T-helper 1 cell treated with Interleukin-12 subunit alpha and Interleukin-12 subunit beta and Interleukin-4 antibody, amounts not matched to agents 30 μg/mL and 1 μg/mL, for 36 hours (primary cell): Measurements from ENCODE around the gene VASH1.

Source experiments
- H3K27ac Mint-ChIP-seq: one replicate; pipeline ENCODE4 v1.8.0; 2021; ENCODE audit warnings: mild to moderate bottlenecking, mixed read lengths
- H3K27me3 Mint-ChIP-seq: one replicate; pipeline ENCODE4 v1.8.0; 2021; ENCODE audit warnings: low read depth, mixed read lengths
- H3K36me3 Mint-ChIP-seq: one replicate; pipeline ENCODE4 v1.8.0; 2021; ENCODE audit warnings: low read depth, mixed read lengths
- H3K4me1 Mint-ChIP-seq: one replicate; pipeline ENCODE4 v1.8.0; 2021; ENCODE audit warnings: low read depth, mixed read lengths
- H3K4me3 Mint-ChIP-seq: one replicate; pipeline ENCODE4 v1.8.0; 2021; ENCODE audit warnings: mild to moderate bottlenecking, moderate library complexity, mixed read lengths
- H3K9me3 Mint-ChIP-seq: one replicate; pipeline ENCODE4 v1.8.0; 2021; ENCODE audit warnings: mixed read lengths

Gene VASH1

GRCh38 chr14:76773188-76773885 is 12.1 kb downstream of the VASH1 start:
- H3K4me1 Mint-ChIP-seq = peaks cover 16% of the 10 kb centered on the region
- H3K4me3 Mint-ChIP-seq = no peak overlapping the region
- H3K36me3 Mint-ChIP-seq = no peaks in the 10 kb centered on the region
- no peaks in the 10 kb centered on the region for H3K9me3 Mint-ChIP-seq
- H3K27ac Mint-ChIP-seq = no peak overlapping the region
- no peaks in the 10 kb centered on the region for H3K27me3 Mint-ChIP-seq

DNA sequence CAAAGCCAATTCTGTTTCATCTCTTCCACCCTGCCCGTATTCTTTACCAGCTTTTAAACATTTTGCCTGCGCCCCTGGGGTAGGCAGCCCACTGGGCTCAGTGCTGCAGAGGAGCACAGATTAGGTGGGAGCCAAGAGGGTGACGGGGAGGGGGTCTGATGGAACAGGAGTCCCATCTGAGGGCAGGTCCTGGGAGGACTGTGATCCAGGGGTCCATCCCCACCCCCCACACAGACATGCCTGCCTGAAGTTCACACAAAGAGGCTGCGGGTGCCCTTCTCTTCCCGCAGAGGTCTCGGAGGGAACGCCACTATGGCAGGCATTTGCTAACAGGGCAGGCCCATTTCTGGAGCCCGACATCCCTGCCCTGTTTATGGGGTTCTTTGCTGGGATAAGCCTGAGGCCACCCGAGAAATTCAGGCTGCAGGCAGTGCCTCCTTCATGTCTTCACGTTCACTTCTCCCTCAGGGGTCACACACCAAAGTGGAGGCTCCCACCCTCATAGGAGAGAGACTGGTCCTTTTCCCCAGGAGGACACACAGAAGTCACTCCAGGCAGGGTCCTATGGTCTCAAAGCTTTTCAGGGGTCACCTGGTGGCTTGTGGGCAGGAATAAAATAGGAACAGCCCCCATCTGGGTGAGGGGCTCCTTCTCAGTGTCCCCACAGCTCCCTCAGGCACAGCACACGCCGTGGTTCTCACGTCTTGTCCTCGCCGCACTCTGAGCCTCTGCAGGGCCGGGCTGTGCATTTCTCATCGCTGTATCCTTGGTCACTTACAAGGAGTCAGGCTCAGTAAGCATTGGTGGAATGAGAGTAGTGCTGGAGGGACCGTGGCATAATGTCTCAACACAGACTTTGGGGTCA is 12.9 kb downstream of the VASH1 start:
- H3K9me3 Mint-ChIP-seq = no peaks in the 10 kb centered on the region
- H3K27ac Mint-ChIP-seq = no peak overlapping the region
- H3K4me3 Mint-ChIP-seq = no peak overlapping the region
- H3K4me1 Mint-ChIP-seq = peaks cover 9% of the 10 kb centered on the region
- H3K36me3 Mint-ChIP-seq = no peaks in the 10 kb centered on the region
- H3K27me3 Mint-ChIP-seq = no peaks in the 10 kb centered on the region

DNA sequence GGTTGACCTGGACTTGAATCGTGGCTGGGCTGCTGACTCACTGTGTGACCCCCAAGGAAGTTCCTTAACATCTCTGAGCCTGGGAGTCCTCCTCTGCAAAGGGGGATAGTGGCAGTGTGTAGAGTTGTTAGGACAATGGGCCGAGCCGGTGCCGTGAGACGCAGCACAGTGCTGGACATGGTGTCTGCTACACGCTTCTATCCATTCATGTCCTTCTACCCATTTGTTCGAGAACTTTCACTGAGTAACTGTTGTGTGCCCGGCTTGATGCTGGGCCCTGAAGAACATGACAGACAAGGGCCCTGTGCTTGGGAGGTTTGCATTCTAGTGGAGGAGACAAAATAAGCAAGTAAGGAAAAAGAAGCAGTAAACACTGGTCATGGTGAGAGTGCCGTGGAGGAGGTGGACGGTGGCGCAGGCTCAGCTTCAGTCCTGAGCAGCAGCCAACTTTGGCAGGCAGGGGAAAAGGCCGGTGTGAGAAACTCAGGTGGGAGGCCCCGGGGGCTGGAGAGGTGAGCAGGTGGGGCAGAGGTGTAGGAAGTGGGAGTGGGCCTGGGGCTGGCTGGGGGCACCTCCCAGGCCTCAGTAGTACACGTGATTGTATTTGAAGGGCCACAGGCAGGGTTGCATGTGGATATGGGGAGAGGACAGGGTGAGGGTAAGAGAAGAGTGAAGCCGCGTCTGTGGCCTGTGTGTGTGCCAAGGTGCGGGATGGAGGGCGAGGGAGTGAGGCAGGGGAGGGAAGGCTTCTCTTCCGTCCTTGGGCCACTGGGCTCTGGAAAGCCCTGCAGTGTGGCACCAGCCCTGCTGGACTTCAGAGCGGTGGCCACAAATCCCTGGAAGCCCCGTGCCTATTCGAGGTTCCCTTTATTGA is 13.8 kb downstream of the VASH1 start:
- Mint-ChIP-seq H3K4me3 (no peak overlapping the region), H3K27ac (peak overlapping the region; percentile 37), H3K27me3 (no peaks in the 10 kb centered on the region), H3K36me3 (peaks cover 1% of the 10 kb centered on the region), H3K9me3 (no peaks in the 10 kb centered on the region), H3K4me1 (peaks cover 5% of the 10 kb centered on the region)

- no peaks in the 10 kb centered on the region for H3K27me3 Mint-ChIP-seq
- H3K4me1 Mint-ChIP-seq = peaks cover 5% of the 10 kb centered on the region
- no peak overlapping the region for H3K4me3 Mint-ChIP-seq
- no peak overlapping the region for H3K27ac Mint-ChIP-seq
- no peaks in the 10 kb centered on the region for H3K9me3 Mint-ChIP-seq
- H3K36me3 Mint-ChIP-seq = peaks cover 5% of the 10 kb centered on the region
These were observed 14.6 kb downstream of the VASH1 start for GRCh38 chr14:76775695-76776427.

- no peaks in the 10 kb centered on the region for H3K9me3 Mint-ChIP-seq
- H3K27me3 Mint-ChIP-seq = no peaks in the 10 kb centered on the region
- peaks cover 8% of the 10 kb centered on the region for H3K4me1 Mint-ChIP-seq
- no peak overlapping the region for H3K4me3 Mint-ChIP-seq
- H3K36me3 Mint-ChIP-seq = peaks cover 5% of the 10 kb centered on the region
- no peak overlapping the region for H3K27ac Mint-ChIP-seq
These were observed 15.4 kb downstream of the VASH1 start for GRCh38 chr14:76776428-76777251.

DNA sequence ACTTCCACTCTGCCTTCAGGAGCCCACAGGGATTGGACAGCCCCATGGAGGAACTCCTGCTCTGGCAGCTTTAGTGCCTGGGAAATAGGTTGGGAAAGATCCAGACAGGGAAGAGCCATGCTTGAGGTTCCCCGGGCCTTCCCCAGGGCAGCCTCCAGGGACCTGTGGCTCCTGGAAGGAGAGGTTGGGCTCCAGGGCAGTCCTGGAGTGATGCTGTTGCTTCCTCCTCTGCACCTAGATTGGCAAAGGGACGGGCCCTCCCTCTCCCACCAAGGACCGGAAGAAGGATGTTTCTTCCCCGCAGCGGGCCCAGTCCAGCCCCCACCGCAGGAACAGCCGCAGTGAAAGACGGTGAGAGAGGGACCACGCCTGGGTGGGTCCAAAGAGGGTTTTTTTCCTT is 16.5 kb downstream of the VASH1 start:
- Mint-ChIP-seq H3K4me3 (no peak overlapping the region), H3K4me1 (peaks cover 16% of the 10 kb centered on the region), H3K36me3 (peaks cover 7% of the 10 kb centered on the region), H3K9me3 (no peaks in the 10 kb centered on the region), H3K27me3 (no peaks in the 10 kb centered on the region), H3K27ac (no peak overlapping the region)

DNA sequence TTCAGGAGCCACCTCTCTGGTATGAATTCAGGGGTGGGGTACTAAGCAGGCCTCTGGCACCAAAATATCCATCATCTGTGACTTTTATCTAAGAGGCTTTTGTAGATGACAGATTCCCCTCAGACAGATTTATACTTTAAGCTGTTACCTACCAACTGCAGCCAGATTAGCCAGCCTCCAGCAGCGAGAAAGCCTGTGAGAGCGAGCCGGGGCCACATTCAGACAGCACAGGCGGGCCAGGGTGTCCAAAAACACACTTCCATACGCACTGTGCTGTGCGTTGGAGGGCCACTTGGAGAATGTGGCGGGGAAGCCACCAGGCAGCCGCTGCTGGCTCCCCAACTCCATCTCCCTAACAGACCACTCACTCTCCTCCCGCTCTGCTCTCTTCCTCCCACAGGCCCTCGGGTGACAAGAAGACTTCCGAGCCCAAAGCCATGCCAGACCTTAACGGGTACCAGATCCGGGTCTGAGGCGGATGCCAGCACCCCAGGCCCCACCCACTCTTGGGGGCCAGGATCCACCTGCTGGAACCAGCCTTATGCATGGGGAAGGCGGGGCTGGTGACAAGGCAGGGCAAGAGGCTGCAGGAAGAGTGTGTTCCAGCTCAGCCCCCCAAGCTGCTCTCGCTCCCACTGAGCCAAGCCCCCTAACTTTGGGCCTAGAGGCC is 17.4 kb downstream of the VASH1 start:
- peaks cover 11% of the 10 kb centered on the region for H3K36me3 Mint-ChIP-seq
- H3K27me3 Mint-ChIP-seq = no peaks in the 10 kb centered on the region
- peaks cover 26% of the 10 kb centered on the region for H3K4me1 Mint-ChIP-seq
- H3K9me3 Mint-ChIP-seq = no peaks in the 10 kb centered on the region
- H3K27ac Mint-ChIP-seq = no peak overlapping the region
- no peak overlapping the region for H3K4me3 Mint-ChIP-seq

GRCh38 chr14:76779221-76780057 is 18.2 kb downstream of the VASH1 start:
- Mint-ChIP-seq H3K9me3 (no peaks in the 10 kb centered on the region), H3K4me1 (peaks cover 27% of the 10 kb centered on the region), H3K27ac (no peak overlapping the region), H3K27me3 (no peaks in the 10 kb centered on the region), H3K36me3 (peaks cover 11% of the 10 kb centered on the region), H3K4me3 (no peak overlapping the region)

DNA sequence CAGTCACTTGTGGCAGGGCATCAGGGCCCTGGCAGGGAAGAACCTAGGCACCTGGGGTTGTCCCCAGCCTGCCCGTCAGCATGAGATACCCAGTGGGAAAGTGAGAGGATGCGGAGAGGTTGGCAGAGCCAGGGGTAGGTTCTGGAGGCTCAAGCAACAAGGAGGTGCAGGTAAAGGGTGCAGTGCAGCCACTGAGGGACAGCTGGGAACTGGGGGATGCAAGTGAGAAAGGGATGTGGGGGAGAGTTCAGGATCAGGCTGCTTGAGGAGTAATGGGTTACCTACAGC is 18.7 kb downstream of the VASH1 start:
- H3K27ac Mint-ChIP-seq = no peak overlapping the region
- H3K4me3 Mint-ChIP-seq = no peak overlapping the region
- peaks cover 12% of the 10 kb centered on the region for H3K36me3 Mint-ChIP-seq
- H3K27me3 Mint-ChIP-seq = no peaks in the 10 kb centered on the region
- H3K9me3 Mint-ChIP-seq = no peaks in the 10 kb centered on the region
- H3K4me1 Mint-ChIP-seq = peaks cover 31% of the 10 kb centered on the region

DNA sequence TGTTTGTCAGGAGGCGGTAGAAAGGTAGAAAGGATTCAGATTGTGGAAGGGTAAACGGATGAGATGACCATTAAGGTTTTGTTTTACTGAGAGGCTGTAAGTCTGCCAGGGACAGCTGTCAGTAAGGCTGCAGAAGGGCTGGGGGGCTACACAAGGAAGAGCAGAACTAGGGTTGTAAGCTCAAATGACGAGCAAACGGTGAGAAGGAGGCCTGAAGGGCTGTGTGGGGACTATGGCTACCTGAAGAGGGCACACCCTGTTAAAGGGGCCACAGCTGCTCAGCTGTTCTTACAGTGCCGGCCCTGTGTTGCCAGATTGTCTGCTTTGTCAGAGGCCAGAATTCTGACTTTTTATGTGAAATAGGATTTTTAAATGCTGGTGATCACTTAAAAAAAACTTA is 19.1 kb downstream of the VASH1 start:
- Mint-ChIP-seq H3K36me3 (peaks cover 12% of the 10 kb centered on the region), H3K9me3 (no peaks in the 10 kb centered on the region), H3K27ac (no peak overlapping the region), H3K4me3 (no peak overlapping the region), H3K27me3 (no peaks in the 10 kb centered on the region), H3K4me1 (peaks cover 31% of the 10 kb centered on the region)

DNA sequence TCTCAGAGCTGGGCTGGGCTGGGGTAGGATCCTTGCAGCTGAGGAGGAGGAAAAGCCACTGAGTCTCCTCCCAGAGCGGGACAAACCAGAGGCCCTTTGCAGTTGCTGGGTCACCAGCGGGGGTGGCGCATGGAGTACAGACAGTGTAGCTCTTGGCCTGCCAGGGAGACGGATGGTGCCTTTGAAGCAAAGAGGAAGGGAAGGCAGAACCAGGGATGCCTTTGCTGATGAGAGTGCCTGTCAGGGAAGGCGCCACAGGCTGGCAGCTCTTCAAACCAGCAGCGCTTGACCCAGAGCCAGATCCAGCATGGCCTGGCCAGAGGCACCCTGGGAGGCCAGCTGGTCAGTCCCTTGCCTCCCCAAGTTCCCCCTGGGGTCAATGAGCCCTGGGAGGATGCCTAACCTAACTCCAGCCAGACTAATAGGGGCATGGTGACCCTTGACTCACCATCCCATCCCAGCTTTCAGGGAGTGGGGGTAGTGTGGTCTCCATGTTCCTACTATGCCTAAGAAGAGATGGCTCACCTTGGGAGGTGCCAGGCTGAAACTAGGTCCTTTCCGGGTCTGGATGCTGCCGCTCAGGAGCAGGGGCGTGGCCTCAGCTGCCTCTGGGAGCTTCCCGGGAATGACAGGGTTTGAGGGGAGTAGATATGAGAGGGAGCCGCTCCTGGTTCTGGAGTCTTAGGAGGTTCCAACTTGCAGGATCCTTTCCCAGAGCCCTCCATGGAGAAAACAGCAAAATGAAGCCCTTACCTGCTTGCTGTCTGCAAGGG is 19.8 kb downstream of the VASH1 start:
- H3K4me1 Mint-ChIP-seq = peaks cover 31% of the 10 kb centered on the region
- H3K27ac Mint-ChIP-seq = no peak overlapping the region
- H3K36me3 Mint-ChIP-seq = peaks cover 12% of the 10 kb centered on the region
- H3K9me3 Mint-ChIP-seq = no peaks in the 10 kb centered on the region
- H3K27me3 Mint-ChIP-seq = no peaks in the 10 kb centered on the region
- no peak overlapping the region for H3K4me3 Mint-ChIP-seq

- Mint-ChIP-seq H3K4me3 (no peak overlapping the region), H3K4me1 (peaks cover 31% of the 10 kb centered on the region), H3K27ac (no peak overlapping the region), H3K27me3 (no peaks in the 10 kb centered on the region), H3K36me3 (peaks cover 12% of the 10 kb centered on the region), H3K9me3 (no peaks in the 10 kb centered on the region)
These were observed 20.4 kb downstream of the VASH1 start for GRCh38 chr14:76781648-76782051.
